ENCODE measurements around the gene KRT27.
A peak's percentile ranks its signal among the peaks of the same experiment; 100 is the strongest.

GRCh38 chr17:40726919-40727318, 55.4 kb downstream of the KRT27 start:
- TF ChIP-seq CTCF (IDR thresholded peaks at IDR 0.05): peak in 1 of 6 experiments; percentile 19
- TF ChIP-seq POLR2A (IDR thresholded peaks at IDR 0.05): no peak
